HFFc6 (cell line): Measurements from ENCODE around the gene HSPA9. TPM values are rescaled to one million over a fixed set of nuclear protein-coding genes. Genes with fewer than 3 reads are reported as not detected.
A peak's percentile ranks its signal among the peaks of the same experiment; 100 is the strongest.

ENCODE experiments used
- DNase-seq: peaks from one replicate; pipeline ENCODE4 v3.0.0-alpha.2; 2018
- H3K27ac Mint-ChIP-seq: 2 replicates; pipeline ENCODE4 v1.8.0; 2020; ENCODE audit warnings: mild to moderate bottlenecking, mixed read lengths
- H3K27me3 Mint-ChIP-seq: 2 replicates; pipeline ENCODE4 v1.8.0; 2021; ENCODE audit warnings: mild to moderate bottlenecking, moderate library complexity, mixed read lengths; ENCODE audit not compliant: insufficient read depth
- H3K36me3 Mint-ChIP-seq: 2 replicates; pipeline ENCODE4 v1.8.0; 2021; ENCODE audit warnings: low read depth, mixed read lengths
- H3K4me1 Mint-ChIP-seq: 2 replicates; pipeline ENCODE4 v1.8.0; 2020; ENCODE audit warnings: low read depth, mixed read lengths
- H3K4me3 Mint-ChIP-seq: 2 replicates; pipeline ENCODE4 v1.8.0; 2020; ENCODE audit warnings: mild to moderate bottlenecking, moderate library complexity, mixed read lengths
- H3K9me3 Mint-ChIP-seq: 2 replicates; pipeline ENCODE4 v1.8.0; 2020; ENCODE audit warnings: mild to moderate bottlenecking, mixed read lengths
- total RNA-seq, 6 experiments: library from RNA; stranded (reverse); fragmentation: NEBNext Ultra II Directional; extraction: Animal tissue kit (Norgen Biotek cat#: 25700); gene quantifications; 2 replicates in 1 of 6; 3 replicates in 5 of 6; pipeline ENCODE4 v1.2.3, GENCODE V29; 2021
- TF ChIP-seq, protein P1 (sequence below): fragments of 200-600 bp; sonication (generic); IDR thresholded peaks from 2 replicates; pipeline ENCODE4 v1.5.0; 2021; ENCODE audit warnings: antibody characterized with exemption, mild to moderate bottlenecking

Gene HSPA9
- total RNA-seq, 6 experiments from 2014 or later: 193 to 236 (median 210) TPM

DNA sequence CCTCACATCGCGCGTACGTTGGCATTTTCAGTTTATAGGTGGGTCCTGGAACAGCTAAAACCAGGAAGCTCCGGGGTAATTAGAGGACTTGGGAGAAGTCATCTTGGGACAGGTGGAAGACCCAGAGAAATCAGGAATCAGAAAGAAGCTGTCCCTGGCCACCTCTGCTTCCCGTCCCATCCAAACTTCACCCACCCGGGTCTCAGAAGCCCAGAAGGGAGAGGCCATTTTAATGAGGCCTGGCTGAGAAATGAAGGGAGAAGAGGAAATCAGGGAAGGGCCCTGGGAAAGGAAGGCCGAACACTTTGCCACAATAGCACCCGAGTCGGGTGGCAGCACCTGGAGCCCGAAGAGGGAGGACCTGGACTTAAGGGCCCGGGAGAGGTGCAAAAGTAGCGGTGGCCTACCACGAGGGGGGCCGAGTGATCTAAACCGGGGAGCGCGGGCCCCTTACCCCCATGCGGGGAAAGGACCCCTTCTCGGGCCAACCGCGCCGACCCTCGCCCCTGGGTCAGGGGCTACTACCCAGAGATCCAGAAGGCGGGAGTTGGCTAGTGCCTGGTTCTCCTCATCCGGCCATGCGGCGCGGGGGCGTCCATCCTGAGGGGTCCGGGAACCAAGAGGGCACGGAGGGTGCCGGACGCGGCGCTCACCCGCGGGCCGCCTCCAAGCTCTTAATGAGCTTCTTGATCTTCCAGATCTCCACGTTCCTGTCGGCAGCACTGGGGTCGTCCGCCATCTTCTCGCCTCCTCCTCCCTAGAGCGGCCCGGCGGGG is 32.8 kb downstream of the HSPA9 start:
- no peak for DNase-seq
- Mint-ChIP-seq H3K9me3 (peaks cover 4% of the 10 kb centered on the region; the same call in 1 of the 2 replicates), H3K4me3 (peak overlapping the region; percentile 100), H3K36me3 (peaks cover 59% of the 10 kb centered on the region), H3K27me3 (peaks cover 6% of the 10 kb centered on the region), H3K4me1 (peaks cover 63% of the 10 kb centered on the region), H3K27ac (peak overlapping the region; percentile 100)
- TF ChIP-seq, protein P1, sequence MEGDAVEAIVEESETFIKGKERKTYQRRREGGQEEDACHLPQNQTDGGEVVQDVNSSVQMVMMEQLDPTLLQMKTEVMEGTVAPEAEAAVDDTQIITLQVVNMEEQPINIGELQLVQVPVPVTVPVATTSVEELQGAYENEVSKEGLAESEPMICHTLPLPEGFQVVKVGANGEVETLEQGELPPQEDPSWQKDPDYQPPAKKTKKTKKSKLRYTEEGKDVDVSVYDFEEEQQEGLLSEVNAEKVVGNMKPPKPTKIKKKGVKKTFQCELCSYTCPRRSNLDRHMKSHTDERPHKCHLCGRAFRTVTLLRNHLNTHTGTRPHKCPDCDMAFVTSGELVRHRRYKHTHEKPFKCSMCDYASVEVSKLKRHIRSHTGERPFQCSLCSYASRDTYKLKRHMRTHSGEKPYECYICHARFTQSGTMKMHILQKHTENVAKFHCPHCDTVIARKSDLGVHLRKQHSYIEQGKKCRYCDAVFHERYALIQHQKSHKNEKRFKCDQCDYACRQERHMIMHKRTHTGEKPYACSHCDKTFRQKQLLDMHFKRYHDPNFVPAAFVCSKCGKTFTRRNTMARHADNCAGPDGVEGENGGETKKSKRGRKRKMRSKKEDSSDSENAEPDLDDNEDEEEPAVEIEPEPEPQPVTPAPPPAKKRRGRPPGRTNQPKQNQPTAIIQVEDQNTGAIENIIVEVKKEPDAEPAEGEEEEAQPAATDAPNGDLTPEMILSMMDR: no peak

DNA sequence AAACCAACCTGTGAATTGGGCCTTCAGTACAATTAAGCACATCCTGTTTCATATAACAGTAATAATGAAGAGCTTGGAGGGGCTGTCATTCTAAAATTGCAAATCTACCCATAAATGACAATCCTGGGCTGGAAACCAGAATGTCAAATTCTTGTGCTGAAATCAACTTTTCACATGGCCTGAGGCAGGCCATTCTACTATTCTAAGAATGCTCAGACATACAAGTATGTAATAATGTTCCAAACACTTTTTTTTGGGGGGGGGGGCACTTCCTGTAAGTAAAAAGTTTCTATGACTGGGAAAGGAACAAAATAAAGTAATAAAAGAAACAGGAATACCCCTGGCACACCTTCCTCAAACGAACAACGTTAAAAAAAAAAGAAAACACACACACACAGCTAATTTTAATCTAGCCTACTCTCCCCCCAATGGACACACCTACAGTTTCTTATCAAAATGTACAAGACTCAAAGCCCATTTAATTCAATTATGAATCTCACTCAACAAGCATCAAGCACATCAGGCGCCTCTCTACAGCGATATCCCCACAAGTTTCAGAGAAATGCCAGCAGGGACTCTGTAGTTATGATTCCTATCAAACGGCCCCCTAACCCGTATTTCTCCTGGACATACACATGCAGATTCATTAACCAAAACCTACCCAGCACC is 33.6 kb downstream of the HSPA9 start:
- Mint-ChIP-seq H3K27me3 (peaks cover 6% of the 10 kb centered on the region), H3K4me1 (peaks cover 63% of the 10 kb centered on the region), H3K4me3 (peak overlapping the region; percentile 100), H3K9me3 (peaks cover 4% of the 10 kb centered on the region; the same call in 1 of the 2 replicates), H3K36me3 (peaks cover 59% of the 10 kb centered on the region), H3K27ac (peak overlapping the region; percentile 100)
- no peak for DNase-seq
- TF ChIP-seq, protein P1: no peak

DNA sequence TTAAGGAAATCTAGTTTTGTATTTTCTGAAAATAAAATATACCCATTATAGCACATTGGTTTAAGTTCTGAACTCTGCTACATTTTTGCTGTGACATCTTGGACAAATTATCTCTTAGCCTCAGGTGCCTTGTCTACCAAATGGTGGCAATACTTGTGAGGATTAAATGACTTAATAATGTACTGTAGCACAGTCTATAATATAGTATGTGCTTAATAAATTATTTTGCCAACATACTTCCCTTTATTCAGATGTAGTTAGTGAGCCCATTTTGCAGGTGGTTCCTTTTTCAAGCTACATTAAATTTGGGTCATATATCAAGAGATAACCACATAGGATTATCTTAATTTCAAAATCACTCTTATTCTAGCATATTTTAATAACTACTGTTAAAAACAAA is 35.4 kb downstream of the HSPA9 start:
- H3K4me1 Mint-ChIP-seq: peaks cover 46% of the 10 kb centered on the region
- peaks cover 59% of the 10 kb centered on the region for H3K36me3 Mint-ChIP-seq
- no peak for DNase-seq
- H3K27ac Mint-ChIP-seq: peak overlapping the region; percentile 56; the same call in 1 of the 2 replicates
- peak overlapping the region; percentile 100 for H3K4me3 Mint-ChIP-seq
- TF ChIP-seq, protein P1: no peak
- peaks cover 4% of the 10 kb centered on the region; the same call in 1 of the 2 replicates for H3K9me3 Mint-ChIP-seq
- H3K27me3 Mint-ChIP-seq: peaks cover 4% of the 10 kb centered on the region

DNA sequence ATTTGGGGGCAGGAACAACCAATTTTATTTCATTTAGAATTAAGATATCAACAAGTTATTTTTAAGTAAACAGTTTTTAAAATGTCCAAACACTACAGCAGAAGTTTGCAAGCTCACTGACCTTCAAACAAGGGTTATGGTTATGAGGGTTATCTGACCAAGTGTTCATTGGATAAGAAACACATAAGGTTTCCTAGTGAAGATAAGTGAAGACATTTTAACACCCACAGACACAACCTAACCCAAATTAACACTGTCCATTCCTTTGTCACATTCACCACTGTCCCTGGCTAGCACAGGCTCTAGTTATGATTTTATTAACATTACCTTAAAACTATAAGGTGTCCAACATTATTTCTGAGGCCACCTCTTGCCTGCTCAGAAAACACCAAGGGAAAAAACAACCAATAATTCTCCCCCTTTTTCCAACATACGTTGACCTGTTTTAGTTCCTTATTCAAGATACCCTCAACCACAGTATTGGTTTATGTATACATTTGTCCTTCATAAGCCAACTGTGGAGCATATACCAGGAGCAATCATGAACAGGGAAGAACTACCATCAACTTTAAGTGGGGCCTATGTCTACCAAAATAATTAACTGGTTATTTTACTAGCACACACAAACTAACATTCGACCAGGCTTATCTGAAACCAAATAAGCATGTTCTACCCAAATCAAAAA is 36.1 kb downstream of the HSPA9 start:
- Mint-ChIP-seq H3K27ac (peak overlapping the region; percentile 36; the same call in 1 of the 2 replicates), H3K36me3 (peaks cover 58% of the 10 kb centered on the region), H3K9me3 (peaks cover 4% of the 10 kb centered on the region; the same call in 1 of the 2 replicates), H3K4me1 (peaks cover 39% of the 10 kb centered on the region), H3K27me3 (peaks cover 4% of the 10 kb centered on the region), H3K4me3 (no peak overlapping the region)
- TF ChIP-seq, protein P1: no peak
- no peak for DNase-seq

DNA sequence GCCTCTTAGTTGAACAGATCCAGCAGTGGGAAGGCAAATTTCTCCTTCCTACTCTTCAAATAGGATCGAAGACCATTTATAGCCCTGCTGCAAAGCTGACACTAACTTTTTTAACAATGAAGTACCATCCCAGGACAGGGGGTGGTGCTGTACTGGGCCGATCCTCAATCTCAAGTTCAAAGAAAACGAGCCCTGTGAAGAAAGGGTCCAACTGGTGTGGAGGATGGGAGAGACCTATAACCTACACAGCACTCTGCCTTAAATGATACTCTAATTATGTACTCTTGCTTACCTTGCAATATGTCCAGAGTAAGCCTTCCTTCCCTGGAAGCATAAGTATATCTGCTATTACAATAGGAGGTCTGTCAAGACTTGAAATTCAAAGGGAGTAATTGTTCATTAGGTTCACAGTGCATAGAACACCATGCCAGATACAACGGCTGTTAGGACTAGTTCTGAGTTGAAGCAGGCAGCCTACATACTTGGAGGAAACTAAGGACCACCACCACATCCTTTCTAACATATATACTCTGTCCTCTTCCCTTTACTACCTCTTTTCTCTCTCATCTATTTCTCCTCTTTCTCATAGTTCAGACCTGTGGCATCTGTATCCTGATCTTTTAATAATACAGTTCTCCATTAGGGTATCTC is 38.4 kb downstream of the HSPA9 start:
- Mint-ChIP-seq H3K36me3 (peaks cover 63% of the 10 kb centered on the region), H3K27ac (peak overlapping the region; percentile 8), H3K9me3 (no peaks in the 10 kb centered on the region), H3K4me1 (peaks cover 34% of the 10 kb centered on the region), H3K4me3 (no peak overlapping the region; the same call in 1 of the 2 replicates), H3K27me3 (peaks cover 1% of the 10 kb centered on the region)
- TF ChIP-seq, protein P1: peak; percentile 69
- DNase-seq: no peak
